GM18868 (cell line): Measurements from ENCODE around the gene IGFBP3.

ENCODE experiments used
- ATAC-seq: cut with Tn5 transposase; IDR thresholded peaks from one replicate; pipeline ENCODE4 v1.9.1; 2021; ENCODE audit warnings: mild to moderate bottlenecking, moderate library complexity; ENCODE audit not compliant: unreplicated experiment

Gene IGFBP3

DNA sequence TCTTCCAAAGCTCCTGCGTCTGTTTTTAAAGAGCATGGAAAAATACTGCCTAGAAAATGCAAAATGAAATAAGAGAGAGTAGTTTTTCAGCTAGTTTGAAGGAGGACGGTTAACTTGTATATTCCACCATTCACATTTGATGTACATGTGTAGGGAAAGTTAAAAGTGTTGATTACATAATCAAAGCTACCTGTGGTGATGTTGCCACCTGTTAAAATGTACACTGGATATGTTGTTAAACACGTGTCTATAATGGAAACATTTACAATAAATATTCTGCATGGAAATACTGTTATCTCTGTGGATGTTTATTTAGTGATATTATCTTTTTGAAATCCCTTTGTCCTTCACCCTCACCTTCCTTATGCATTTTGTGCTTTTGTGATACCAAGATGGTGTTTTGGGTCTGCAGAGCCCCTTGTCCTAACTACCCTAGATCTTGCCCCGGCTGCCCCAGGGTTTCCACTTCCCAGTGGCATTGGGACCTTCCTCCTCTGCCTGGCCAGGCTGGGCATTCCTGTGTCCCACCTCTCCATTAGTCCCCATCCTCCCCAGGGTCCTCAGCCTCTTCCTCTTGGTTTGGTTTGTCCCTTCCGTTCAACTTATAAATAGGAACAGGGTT, 27.6 kb downstream of the IGFBP3 start:
- ATAC-seq, result no peak

DNA sequence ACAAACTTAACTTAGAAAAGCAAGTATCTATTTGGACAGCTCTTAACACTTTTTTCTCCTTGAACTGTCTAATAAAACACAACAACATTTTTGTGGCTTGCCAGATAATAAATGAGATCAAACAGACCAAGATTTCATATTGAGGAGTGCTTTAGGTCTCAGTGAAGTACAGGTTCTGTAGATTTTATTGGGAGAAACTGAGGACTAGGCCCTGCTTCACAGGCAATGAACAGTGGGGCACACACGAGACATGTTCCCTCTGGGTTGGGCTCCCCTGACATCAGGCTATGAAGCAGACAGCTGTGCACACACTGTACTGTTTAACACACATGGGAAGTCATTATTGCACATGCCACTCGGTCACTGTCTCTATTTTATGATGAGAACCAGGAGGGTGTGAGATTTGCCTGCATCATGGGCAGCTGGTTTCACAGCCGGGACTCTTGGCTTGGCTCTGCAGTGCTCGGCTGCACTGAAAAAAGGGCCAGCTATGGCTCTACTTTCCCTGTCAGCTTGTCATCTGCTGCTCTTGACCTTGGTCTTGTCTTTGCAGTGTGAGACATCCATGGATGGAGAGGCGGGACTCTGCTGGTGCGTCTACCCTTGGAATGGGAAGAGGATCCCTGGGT, 28.6 kb downstream of the IGFBP3 start:
- ATAC-seq, result no peak

DNA sequence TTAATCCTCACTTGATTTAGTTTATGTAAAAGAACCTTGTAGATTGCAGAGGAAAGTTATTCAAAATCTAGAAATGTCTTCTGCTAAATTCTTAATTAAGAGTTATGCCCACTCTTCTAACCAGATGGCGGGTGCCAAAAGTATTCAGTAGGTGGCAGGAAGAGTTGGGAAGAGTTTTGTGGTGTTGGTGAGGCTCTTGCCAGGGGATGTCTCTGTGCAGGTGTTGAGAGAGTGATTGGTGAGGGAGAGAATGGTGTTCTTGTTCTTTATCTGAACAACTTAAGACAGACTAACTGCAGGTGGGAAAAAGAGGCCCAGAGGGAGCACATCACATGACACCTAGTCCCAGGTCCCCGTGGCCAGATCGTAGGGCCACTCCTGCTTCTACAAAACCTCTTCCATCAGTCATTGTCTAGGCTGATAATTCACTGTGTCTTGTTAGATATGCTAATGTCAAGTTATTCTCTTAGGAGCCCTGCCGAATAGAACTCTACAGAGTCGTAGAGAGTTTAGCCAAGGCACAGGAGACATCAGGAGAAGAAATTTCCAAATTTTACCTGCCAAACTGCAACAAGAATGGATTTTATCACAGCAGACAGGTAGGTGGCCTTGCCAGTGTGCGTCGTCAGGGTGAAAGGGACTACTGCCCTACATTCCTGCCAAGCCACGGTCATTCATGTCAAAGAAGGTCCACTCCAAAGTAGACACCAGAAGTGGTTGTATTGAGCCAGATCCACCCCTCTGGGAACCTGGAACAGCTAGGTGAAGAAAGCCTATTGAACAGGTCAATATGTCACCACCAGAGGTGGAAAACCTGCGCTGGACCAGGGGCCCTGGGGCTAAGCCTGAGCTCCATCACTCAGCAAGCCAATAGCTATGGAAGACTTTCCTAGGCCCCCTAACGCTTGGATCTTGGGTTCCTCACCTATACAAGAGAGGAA, 29.3 kb downstream of the IGFBP3 start:
- no peak for ATAC-seq

DNA sequence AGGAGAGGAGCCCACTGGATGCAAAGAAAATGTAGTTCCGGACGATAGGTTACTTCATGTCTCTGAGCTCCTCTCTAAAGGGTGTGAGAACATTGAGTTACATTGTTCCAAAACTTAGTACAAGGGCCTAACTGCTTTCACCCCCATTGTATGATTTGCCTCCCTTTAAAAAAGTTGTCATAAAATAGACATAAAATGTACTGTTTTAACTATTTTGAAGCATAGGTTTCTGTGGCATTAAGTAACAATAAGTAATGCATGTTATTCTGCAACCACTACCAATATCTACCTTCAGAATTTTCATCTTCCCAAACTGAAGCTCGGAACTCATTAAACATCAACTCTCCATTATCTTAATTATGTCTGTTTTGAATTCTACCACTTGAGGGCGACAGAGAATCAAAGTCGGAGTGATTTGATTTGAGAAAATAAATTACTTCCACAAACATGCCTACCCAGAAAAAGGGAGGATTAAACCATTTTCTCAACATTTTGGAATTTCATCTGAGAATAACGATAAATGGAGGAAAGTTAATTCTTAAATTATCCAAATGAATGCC, 30.1 kb downstream of the IGFBP3 start:
- no peak for ATAC-seq

DNA sequence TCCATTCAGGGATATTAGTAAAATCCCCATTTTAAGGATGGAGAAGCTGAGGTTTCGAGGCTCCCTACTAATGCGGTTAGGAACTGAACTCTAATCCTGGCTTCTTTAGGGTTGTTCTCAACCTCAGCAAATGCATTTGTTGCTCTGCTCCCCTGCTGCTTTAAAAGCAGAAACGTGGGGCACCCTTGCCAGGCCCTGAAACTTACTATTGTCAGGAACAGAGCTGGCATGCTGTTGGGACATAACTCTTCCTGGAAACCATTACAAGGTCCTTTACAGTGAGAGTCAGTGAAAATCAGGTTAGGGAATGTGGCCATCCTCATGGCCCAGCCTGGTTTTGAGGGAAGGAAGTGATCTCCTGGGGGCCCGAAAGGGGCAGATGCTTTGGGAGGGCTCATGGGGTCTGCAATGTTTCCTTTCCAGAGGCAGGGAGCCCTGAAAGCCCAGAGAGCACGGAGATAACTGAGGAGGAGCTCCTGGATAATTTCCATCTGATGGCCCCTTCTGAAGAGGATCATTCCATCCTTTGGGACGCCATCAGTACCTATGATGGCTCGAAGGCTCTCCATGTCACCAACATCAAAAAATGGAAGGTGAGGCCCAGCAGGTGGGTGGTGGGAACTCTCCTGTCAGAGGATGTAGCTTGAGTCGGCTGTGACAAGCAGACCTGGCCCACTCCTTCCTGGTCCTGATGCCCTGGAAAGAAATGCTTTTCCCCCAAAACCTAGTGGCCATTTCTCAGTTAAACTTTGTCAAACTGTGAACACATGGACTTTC, 30.8 kb downstream of the IGFBP3 start:
- no peak for ATAC-seq

DNA sequence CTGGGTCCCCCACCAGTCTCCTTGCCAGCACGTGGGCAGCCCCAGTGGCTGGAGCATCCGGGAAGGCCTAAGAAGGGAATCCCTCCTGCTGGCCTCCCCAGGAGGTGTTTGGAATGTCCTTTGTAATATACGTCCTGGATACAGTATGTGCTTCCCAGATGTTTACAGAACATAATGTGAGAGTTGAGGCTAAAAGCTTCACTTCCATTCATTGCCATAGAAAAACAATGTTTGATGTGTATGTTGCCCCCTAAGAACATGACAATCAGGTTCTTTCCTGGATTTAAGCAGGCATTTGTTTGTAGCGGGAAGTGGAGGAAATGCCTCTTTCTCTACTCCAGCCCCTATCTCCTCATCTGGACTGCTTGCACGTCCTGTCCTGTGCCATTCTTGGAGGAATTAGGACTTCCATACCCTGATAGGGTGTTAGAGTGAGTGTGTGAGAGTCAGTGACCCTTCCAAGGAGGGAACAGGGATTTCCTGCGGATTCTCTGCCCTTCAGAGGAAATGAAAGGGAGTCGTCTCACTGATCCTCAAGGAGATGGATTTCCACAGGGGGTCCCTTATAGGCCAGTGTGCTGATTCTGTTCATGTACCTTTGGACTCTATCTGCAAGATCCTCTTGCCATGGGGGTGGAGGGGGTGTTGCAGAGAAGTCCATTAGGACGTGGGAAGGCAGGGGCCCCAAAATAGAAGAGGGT, 31.6 kb downstream of the IGFBP3 start:
- no peak for ATAC-seq

DNA sequence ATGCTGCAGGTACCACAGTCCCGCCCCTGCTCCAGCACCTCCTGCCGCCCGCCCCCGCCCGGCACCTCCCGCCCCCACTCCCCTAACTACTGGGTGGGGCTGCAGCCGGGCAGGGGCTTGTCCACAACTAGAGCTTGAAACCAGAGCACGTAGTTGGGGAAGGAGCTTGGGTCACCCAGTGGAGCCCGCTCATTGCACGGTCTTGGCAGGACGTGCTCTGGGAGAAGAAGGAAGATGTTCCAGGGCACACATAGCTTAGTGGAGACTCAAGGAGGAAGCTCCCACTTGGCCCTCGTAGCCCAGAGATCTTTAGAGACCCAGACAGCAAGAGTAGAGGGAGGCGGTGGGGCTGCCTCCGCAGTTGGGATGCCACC, 32.1 kb downstream of the IGFBP3 start:
- no peak for ATAC-seq

DNA sequence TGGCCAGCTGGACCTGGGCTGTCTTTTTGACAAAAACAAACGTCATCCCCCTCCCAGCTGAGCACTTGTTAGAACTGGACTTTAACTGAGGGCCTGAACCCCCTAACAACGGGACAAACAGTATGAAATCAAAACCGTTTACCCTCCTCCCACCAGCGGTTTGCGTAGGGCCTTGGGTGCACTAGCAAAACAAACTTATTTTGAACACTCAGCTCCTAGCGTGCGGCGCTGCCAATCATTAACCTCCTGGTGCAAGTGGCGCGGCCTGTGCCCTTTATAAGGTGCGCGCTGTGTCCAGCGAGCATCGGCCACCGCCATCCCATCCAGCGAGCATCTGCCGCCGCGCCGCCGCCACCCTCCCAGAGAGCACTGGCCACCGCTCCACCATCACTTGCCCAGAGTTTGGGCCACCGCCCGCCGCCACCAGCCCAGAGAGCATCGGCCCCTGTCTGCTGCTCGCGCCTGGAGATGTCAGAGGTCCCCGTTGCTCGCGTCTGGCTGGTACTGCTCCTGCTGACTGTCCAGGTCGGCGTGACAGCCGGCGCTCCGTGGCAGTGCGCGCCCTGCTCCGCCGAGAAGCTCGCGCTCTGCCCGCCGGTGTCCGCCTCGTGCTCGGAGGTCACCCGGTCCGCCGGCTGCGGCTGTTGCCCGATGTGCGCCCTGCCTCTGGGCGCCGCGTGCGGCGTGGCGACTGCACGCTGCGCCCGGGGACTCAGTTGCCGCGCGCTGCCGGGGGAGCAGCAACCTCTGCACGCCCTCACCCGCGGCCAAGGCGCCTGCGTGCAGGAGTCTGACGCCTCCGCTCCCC, 32.7 kb downstream of the IGFBP3 start, which contains the start of gene IGFBP1:
Gene IGFBP1, plus strand, starts transcription at position 304 of the 808 bp plus-strand sequence. Its CDS starts 165 bp downstream, at position 469.
- no peak for ATAC-seq

DNA sequence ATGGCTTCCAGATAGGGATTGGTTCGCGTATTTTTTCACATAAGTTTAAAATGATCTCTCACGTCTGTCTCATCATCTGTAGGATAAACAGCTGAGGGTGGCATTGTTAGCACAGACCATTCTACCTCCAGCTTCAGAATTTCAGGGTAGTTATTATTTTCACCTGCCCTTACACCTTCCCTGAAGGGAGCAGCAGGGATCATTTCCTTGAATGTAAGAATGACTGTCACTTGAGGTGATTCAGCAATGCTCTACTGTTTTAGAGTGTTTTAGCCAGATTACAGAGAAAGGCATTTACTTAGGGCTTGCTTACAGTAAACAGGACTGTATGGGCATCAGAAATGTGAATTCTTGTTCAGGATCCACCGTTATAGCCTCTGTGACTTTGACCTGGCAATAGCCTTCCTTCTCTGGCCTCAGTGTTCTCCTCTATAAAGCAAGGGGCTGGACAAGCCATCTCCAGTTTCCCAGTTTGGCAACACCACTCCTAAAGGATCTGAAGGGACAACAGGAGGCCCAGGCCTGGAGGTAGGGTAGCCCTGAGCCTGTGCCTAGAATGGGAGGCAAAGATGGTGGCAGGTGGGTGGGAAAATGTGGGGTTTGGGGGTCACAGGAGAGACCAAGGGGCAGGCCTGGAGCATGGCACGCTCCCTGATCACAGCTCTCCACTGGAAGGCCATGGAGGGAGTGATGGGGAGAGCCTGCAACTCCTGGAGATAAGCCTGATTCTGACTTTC, 34.0 kb downstream of the IGFBP3 start:
- ATAC-seq, result no peak

DNA sequence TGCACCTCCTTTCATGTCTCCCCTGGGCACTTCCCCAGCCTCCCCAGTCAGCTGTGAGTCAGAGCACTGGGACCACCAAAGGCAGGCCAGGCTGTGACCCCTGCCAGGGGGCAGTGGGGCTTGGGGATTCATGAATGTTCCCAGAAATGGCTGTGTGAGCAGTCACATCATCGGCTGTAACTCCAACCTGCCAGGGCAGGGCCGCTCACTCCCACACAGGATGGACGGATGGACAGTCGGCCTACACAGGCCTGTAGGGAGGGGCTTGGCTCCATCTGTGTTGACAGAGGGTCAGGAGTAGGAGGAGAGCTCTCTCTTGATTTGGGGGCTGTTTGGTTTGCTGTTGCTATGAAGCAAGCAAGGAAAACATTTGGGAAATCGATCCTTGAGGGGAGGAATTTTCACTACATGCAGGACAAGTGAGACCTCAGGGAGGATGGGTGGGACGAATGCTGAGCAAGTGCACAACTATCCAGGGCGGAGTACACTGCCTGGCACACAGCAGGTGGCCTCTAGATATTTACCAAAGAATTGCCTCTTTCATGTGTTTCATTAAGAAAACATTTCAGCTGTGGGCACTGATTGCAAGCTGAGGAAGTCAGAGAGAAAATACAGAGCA, 35.7 kb downstream of the IGFBP3 start:
- no peak for ATAC-seq

DNA sequence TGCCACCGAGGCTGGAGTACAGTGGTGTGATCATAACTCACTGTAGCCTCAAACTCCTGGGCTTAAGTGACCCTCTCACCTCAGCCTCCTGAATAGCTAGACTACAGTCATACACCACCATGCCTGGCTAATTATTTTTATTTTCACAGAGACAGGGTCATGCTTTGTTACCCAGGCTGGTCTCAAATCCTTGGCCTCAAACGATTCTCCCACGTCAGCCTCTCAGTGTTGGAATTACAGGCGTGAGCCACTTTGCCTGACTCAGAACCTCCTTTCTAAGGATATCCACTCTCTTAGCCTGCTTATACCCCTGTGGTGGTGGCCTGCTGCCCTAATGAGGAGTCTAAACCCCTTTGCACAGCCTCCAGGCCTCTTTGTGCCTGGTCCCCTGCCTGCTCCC, 36.9 kb downstream of the IGFBP3 start:
- ATAC-seq, result no peak

DNA sequence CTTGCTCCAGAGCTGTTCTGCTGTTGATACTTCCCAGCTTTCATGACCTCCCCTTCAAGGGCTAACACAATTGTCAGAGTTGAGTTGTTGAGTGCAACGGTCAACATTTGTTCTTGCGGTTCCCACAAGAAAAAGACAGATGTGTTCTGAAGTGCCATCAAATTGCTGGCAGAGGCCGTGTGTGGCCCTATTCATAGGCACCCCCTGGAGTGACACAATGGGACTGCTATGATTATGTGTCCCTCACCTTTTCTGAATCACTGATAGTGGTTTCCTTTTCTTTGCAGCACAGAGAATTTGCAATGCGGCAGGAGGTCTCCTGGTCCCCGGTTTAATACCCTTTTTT, 38.6 kb downstream of the IGFBP3 start:
- no peak for ATAC-seq

DNA sequence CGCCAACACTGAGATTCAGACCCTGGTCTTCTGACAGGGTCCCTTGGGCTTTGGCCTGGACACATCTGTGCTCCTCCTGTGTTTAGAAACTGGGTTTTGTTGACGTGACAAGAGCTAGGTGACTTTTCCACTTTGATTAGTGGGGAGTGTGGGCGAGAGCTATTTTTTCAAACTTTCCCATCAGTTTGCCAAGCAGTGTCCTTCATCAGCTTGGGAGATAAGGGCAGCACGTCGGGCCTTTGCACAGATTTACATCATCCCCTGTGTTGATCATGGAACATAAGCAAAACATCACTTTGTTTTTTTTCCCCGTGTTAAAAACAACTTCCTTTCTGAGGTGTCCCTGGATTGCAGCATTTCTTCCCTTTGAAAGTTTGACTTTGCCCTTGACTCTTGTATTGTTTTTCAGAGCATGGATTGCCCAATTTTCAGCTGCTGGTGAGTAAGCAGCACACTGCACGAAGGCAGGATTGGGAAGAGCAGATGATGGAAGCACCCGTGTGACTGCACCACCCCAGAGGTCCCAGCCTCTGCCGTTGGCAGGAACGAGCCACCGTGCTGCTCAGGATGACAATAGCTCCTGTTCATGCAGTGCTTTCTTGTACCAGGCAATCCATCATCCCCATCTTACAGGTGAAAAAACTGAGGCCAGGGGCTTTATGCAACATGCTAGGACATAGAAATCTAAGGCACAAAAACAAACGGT, 39.2 kb downstream of the IGFBP3 start:
- no peak for ATAC-seq

DNA sequence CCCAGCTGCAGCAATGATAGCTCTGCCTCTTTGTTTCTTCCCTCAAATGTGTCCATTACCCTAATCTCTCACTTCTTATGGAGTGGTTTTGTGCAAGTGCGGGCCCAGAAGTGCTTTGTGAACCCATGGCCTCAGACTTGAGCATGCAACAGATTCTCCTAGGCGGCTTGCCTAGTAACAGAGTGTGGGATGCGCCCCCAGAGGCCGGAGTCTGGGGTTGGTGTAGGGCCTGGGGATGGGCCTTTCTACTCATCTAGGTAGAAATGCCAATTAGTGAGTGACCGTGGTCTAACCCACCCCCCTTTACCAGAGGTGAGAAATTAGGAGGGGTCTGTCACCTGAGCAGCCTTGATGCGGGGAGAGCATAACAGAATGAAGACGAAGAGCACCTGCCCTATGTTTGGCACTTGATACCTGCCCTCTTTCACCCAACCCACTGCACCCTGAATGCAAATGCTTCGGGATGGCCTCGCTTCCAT, 39.8 kb downstream of the IGFBP3 start:
- ATAC-seq, result no peak

DNA sequence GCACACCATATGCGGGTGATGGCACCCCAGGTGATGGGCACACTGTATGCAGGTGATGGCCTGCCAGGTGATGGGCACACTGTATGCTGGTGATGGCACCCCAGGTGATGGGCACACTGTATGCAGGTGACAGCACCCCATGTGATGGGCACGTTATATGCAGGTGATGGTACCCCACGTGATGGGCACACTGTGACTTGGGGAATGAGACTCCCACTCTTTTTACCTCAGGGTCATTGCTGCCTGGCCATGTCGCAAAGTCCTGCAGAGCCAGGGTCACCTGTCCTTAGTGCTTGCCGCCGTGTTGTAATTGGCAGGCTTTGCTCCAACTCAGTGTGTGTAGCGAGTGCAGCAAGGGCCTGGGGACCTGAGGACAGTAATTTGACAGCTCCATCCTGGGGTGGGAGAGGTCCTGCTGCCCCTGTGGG, 40.6 kb downstream of the IGFBP3 start:
- ATAC-seq, result no peak

DNA sequence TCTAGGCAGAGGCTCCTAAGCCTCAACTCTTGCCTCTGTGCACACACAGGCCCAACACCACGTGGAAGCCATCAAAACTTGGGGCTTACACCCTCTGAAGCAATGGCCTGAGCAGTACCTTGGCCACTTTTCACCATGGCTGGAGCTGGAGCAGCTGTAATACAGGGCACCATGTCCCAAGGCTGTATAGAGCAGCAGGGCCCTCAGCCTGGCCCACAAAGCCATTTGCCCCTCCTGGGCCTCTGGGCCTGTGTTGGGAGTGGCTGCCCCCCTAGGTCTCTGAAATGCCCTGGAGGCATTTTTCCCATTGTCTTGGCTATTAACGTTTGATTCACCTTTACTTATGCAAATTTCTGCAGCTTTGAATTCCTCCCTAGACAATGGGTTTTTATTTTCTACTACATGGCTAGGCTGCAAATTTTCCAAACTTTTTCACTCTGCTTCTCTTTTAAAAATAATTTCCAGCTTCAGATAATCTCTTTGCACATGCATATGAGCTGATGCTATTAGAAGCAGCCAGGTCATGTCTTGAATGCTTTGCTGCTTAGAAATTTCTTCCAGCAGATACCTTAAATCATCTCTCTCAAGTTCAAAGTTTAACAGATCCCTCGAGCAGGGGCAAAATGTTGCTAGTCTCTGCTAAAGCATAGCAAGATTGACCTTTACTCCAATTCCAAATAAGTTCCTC, 42.5 kb downstream of the IGFBP3 start:
- ATAC-seq, result no peak

DNA sequence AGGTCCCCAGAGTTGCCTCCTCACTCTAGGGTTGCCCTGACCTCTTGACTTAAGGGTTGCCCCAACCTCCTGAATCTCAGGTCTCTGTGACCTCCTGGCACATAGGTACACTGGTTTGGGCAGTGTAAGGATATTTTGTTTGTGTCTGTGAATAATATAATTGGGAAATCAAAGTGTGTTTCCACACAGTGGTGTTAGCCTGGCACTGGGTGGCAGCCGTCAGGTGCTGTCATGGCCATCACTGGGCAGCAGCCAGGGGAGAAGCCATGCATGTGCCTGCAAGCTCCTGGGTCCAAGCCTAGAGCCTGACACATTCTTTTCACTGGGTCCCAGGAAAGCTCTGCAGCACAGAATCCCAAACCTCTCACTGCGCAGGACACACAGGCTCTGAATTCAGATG, 44.6 kb downstream of the IGFBP3 start:
- no peak for ATAC-seq
